Endothelial cell of coronary artery (primary cell): Measurements from ENCODE around the gene STARD5. TPM values are rescaled to one million over a fixed set of nuclear protein-coding genes. Genes with fewer than 3 reads are reported as not detected.

Experiments used
- total RNA-seq: library from RNA; depleted of rRNA; stranded (reverse); fragments of >200 nt; gene quantifications from 2 replicates; pipeline ENCODE4 v1.2.3, GENCODE V29; 2014

STARD5 gene
- 0.36 and 1.5 TPM in 2 replicates for total RNA-seq

GRCh38 chr15:81323944-81324881 lies at the start of gene STARD5:
Gene STARD5 (minus strand): TSS chr15:81324141. CDS start chr15:81324099, 42 bp downstream.

Other genes with a start within 250 kb of the STARD5 start
- 0.38 and 0.63 TPM in 2 replicates for gene CFAP161, start 189.9 kb downstream of the STARD5 start, total RNA-seq
- gene IL16, start 127.3 kb downstream of the STARD5 start, total RNA-seq, result 0.19 and 0.27 TPM in 2 replicates
- not detected in 2 replicates for gene TMC3, start 50.1 kb upstream of the STARD5 start, total RNA-seq